DMS79 (cell line): ENCODE measurements around the gene PDE8B.

Experiments used
- DNase-seq: peaks from one replicate; lab custom pipeline; 2025; lab: John Stamatoyannopoulos, UW

The PDE8B gene

DNA sequence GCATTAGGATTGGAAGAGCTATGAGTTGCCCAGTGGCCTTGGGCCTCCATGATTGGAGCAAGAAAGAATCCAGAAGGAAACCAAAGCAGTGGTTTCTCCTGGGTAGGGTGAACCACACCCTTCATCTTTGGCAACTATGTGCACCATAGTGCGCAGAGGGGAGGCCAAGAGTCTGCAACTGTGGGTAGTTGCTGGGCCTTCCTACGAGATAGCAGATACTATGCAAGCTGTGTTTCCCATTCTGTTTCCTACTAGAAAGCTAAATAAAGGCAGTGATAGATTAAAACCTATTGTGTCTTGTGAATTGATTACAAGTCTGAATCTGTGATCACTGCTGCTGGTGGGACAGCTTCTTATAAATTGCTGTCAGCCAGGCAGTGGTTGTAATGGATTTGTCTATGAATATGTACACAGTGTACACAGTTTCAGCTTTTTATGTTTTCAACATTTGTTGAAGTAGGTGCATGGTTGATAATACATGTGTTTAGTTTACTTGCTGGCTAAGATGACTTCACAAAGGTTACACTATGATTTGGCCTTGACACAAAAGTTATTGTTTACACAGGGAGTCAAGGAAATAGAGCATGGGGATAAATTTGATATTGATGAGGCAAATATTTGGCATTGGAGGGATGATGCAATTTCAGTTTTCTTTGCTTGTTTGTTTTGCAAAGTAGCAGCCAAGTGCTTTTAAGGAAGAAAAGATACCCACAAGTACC, 23.7 kb upstream of the PDE8B start:
- DNase-seq = no peak

DNA sequence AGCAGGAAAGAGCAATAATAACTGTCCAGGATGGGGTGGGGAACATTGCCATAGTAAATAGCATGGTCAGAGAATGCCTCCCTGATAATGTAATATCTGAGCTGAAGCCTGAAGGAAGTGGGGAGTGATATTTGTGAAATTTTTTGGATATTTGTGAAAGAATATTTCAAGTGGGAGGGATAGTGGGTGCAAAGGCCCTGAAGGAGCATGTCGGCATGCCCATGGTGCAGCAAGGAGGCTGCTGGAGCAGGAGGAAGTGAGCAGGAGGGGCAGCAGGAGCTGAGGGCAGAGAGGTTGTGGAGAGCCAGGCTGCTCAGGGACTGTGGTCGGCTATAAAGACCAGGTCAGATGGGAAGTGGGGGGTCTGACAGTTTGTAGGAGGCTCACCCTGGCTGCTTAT, 21.1 kb upstream of the PDE8B start:
- DNase-seq = no peak

DNA sequence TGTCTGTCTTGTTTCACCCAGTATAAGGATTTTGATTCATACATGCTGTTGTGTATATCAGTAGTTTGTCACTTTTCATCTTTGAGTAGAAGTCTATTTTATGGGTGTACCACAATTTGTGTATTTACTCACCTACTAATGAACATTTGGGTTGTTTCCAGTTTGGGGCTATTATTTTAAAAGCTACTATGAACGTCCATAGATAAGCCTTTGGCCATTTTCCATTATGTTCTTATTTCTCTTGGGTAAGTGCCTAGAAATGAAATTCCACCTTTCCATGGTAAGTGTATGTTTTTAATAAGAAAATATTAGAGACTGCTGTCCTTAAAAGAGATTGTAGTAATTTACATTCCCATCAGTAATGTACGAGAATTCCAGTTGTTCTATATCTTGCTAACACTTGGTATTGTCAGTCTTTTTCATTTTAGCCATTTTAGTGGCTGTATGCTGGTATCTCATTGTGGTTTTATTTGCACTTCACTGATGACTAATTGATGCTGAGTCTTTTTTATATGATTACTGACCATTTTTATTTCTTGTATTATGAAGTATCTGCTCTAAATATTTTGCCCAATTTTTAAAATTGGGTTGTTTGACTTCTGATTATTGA, 17.9 kb upstream of the PDE8B start:
- no peak for DNase-seq

DNA sequence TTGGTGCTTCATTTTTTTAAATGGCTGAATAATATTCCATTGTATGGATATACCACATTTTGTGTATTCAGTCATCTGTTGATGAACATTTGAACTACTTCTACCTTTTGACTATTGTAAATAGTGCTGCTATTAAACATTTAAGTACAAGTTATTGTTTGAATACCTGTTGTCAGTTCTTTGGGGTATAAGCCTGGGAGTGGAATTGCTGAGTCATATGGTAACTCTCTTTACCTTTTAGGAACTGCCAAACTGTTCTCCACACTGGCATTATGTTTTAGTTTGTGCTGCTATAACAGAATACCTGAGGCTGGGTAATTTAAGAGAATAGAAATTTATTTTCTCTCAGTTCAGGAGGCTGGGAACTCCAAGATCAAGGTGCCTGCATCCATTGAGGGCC, 15.7 kb upstream of the PDE8B start:
- DNase-seq = no peak

DNA sequence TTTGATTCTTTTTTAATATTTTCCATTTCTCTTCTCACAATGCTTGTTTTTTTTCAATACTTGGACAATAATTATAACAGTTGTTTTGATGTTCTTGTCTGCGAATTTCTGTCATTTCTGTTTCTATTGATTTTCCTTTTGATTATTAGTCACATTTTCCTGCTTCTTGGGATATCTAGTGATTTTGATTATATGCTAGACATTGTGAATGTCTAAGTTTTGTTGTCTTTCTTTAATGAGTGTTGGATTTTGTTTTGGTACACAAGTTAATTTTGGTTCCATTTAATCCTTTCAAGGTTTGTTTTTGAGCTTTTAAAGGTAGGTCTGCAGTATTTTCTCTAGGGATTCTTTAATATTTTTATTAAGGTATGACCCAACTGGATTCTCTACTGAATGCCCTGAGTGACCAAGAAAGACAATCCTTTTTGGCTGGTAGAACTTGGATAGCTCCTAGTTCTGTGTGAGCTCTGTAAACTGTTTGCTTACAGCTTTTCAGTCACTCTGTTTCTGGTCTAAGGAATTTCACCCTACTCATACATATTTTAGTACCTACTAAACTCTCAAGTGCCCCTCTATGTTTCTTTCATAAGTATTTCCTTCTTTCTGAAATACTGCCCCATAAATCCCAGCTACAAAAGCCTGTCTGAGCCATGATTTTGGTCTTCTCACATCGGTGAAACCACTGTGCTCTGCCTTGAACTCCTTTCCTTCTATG, 12.5 kb upstream of the PDE8B start:
- no peak for DNase-seq

DNA sequence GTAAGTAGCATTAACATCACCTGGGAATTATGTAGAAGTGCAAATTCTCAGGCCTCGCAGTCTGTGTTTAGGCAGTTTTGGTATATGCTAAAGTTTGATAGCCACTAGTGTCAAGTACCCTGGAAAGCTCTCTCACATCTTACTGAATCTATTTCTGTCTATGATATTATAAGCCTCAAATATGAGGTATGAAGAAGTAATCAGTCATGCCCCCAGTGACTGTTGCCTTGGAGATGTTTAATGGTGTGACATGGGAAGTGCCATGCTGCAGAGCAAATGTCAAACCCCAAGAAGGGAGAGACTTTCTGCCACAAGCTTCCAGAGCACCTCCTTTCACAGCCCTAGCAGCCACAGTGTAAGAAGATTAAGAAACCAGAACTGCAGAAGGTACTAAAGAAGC, 9.8 kb upstream of the PDE8B start:
- DNase-seq = no peak

DNA sequence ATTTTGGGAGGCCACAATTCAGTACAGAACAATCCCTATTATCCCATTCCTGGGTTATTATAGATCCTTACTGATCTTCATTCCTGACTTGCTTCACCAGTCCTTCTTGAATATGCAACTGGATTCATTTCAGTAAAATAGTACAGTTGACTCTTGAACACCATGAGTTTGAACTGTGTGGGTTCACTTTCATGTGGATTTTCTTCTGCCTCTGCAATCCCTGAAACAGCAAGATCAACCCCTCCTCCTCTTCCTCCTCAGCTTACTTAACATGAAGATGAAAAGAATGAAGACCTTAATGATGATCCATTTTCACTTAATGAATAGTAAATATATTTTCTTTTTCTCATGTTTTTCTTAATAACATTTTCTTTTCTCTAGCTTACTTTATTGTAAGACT, 8.3 kb upstream of the PDE8B start:
- no peak for DNase-seq

DNA sequence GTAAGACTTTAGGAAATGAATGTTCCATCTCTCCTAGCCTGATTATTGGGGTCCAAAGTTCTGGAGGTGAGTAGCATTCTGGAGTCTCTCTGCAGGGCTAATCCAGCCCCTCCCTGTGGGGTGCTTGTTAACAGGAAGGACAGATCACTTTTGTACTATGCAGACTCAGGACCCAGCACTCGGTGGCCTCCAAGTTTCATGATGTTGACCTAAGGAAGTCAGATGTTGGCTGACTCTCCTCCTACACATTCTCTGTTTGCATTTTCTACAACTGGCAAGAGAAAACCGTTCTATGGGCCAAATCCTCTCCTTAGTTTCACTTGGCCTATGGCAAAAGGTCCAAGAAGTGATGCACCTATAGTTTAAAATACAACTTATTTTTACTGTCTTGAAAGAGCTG, 5.5 kb upstream of the PDE8B start:
- DNase-seq = no peak

DNA sequence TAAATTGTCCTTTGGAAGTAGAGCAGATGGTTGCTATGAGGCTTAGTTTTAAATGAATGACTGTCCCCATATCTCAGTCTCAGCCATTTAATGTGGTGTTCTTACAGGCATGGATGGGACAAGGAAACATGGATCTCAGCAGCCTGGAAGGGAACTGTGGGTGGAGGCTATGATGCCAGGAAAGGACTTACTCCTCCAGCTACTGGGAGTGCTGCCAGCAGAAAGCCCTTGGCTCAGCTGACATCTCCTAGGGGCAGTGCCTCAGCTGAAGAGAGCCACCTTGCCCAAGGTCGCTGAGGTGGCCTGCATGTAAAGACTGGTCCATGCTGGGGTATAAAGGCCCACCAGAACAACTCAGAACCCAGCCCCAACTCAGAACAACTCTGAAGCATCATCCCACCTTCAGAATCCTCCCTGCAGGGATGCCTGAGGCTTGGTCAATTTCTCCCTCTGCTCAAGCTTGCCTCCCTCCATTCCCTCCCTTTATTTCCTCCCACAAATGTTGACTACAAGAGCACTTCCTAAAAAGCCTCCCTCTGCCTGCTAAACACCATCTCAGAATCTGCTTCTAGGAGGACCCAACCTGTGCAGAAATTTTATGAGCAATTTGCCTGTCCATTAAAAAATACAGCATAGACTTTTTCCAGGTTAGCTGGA, 1.8 kb upstream of the PDE8B start:
- DNase-seq = no peak

DNA sequence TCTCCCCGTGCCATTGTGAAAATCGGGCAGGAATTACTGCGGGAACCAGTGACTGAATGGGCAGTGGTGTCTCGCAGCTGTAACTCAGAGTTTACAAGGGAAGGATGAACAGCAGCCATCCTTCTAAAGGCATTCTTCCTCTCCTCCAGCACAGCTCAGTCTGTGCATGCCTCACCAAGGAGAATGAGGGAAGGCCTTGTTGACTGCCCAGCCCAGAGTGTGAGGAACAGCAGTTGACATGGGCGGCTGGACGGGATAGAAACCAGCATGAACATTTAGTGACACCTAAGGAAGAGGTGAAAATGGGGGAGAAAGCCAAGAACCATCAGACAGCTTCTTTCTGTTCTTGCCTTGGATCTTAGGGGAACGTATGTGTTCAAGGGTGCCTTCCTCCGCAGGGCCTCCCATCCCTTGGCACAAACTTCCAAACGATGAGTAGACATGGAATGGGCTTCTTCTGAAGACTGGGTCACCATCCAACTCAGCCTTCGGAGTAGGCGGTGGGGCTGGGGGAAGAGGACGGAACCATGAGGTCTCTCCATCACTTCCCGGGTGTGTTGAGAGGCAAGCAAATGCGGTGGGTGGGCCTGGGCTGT, 887 bp upstream of the PDE8B start:
- no peak for DNase-seq

DNA sequence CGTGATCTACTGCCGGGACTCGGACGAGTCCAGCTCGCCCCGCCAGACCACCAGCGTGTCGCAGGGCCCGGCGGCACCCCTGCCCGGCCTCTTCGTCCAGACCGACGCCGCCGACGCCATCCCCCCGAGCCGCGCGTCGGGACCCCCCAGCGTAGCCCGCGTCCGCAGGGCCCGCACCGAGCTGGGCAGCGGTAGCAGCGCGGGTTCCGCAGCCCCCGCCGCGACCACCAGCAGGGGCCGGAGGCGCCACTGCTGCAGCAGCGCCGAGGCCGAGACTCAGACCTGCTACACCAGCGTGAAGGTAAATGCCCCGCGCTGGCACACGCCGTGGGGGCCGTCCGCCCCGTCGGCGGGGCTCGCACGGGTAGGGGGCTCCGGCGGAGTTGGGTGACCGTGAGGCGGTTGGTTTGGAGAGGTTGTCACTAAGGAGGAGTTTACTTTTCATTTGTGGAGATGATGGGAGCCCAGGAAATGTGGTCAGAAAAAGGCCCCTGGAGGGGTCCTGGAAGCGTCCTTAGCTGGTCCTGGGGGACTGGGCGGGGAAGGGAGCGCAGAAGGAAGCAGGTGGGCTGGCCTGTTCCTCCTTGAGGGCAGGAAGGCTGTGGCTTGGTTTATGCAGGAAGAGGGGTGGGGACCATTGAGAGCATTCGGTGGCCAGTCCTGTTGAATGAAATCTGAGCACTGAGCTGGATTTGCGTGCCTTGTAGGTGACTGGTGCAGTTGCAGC, 647 bp downstream of the PDE8B start:
- DNase-seq = no peak

DNA sequence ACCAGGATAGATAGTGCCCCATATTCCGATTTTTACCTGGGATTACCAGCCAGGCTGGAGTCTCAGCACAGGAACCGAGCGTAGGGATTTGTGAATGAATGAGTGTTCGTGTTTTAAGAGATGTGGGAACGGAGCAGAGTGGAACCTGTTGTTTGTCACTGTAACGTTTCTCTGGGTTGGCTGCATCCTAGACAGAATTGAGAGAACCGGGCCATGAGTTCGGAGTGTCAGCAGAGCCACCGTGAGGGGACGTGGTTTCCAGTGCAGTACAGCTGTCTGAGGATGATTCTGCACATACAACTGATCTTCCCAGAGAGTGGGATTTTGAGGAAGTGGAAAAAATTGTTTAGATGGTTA, 1.2 kb downstream of the PDE8B start:
- no peak for DNase-seq

DNA sequence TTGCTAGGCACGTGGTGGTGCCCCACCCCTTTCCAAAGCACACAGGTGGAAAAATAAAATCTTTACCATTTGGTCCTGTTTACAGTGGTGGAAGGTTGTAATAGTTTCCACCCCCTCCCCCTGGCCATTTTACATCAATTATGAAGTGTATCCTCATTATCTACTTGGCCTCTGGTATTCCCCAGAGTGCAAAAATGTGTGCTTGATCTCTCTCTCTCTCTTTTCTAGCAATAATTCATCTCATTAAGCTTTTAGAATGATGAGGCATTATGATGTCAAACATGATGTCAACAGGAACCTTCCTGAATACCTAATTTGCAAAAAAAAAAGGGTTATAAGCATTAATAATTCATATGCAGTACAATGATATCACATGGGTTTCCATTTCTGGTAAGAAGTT, 3.1 kb downstream of the PDE8B start:
- DNase-seq = no peak

DNA sequence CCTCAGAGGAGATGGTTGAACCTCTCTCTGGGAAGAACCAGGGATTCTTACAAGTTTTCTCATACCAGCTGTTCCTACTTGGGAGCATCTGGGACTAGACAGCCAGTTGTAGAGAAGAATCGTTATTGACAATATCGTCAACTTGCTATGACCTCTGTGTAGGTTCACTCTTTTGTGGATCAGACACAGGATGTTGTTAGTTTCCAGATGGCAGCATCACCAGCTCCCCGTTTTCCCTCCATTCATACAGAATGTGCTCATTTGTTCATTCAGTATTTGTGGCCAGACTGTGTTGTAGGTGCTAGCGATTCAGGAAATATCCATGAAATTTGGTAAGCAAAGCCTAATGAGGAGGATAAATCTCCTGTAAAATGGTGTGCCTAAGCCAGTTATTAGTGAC, 3.7 kb downstream of the PDE8B start:
- no peak for DNase-seq

DNA sequence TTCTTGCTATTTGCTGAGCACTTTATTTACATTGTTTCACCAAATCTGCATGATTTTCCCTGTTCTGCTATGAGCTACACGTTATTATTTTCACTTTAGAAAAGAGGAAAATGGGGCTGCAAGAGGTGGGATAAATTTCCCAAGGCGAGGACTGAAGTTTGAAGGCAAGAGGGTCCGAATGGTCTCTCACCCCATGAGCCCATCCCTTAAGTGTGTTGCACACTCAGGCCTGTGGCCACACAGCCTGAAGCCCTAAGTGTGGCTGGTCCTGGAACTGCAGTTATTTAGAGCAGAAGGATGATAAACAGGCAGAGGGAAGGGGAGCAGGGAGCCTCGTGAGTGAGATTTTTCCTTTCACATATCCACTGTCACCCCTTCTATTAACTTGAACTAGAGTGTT, 7.8 kb downstream of the PDE8B start:
- no peak for DNase-seq

DNA sequence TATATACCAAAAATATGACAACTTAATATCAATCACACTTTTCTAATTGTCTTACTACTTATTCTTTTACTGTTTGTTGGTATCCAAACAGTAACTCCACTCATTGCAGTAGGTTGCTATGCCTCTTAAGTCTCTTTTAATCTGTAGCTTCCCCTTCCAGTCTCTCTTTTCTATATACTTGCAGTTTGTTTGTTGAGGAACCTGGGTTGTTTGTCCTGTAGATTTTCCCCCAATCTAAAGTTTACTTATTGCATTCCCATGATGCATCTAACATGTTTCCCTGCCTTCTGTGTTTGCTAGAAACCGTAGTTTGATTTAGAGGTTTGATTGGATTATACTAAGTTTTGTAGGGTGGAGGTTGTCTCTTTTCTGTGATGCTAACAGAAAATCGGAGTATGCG, 10.6 kb downstream of the PDE8B start:
- no peak for DNase-seq

DNA sequence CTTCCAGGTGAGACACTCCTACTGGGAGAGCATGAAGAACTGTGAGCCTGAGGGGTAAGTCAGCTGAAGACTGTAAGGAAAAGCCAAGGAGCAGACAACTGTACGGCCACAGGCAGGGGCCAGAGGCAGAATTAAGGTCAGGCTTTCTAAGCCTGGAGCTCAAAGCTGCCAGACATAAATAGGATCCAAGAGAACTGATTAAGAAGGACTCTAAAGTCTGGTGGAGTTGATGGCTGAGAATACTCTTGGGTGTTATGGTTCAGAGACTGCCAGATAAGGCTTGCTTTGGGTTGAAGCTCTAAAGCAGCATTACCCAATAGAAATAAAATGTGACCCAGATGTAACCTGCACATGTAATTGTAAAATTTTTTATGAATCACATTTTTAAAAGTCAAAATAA, 12.2 kb downstream of the PDE8B start:
- DNase-seq = no peak

DNA sequence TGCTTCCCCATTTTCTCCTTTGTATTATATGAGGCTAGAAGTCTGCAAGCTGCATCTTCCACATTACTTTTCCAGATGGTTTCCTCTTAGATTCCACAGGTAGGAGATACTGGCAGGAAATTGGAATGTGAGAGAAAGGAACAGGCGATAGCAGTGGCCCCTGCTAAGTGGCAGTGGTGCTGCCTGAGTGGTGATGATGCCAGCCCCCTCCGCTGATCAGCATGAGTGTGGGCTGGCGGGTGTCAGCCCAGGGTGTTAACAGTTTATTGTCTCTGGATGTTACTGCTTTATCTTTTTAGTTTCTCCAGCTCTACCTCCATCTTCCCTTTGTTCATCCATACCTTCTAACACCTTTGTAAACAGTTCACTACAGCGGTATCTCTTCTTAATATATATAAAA, 13.2 kb downstream of the PDE8B start:
- DNase-seq = no peak

DNA sequence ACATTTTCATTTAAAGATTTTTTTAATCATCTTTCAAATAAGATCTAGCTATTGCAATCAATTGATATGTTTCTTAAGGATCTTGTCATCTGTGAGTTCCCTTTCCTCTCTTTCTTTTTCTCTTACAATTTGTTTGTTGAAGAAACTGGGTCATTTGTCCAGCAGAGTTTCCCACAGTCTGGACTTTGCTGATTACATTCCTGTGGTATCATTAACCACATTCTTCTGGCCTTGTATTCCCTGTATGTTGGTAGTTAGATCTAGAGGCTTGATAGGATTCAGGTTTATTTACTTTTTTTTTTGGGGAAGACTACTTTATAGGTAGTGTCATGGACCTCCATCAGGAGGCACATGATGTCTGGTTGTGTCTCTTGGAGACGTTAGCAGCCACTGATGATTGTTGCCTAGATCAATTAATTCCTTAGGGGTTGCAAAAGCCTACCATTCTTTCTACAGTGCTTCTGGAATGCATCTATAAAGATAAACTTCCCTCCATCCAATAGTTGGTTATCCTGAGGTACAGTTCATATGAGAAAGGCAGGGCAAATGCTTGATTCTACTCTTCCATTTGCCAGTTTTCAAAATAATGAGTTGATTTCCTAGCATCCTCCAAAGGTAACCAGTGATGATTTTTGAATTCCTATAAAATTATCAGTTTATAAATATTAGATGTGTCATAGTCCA, 14.3 kb downstream of the PDE8B start:
- DNase-seq = no peak

DNA sequence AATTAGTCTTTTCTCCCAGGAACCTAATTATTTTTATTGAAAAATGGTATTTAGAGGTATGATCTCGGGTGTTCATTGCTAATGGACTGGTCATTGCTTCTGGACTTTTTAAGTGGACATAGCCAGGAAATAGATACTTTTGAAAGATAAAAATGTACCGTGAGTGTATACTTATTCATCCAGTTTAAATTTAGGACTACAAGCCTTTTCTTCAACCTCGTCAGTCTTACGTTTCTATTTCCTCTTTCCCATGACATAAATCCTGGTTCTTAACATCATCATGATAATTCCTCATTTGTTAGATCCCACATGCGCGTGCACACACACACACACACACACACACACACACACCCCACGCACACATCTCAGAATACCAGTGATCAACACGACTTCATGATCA, 15.1 kb downstream of the PDE8B start:
- DNase-seq = no peak

DNA sequence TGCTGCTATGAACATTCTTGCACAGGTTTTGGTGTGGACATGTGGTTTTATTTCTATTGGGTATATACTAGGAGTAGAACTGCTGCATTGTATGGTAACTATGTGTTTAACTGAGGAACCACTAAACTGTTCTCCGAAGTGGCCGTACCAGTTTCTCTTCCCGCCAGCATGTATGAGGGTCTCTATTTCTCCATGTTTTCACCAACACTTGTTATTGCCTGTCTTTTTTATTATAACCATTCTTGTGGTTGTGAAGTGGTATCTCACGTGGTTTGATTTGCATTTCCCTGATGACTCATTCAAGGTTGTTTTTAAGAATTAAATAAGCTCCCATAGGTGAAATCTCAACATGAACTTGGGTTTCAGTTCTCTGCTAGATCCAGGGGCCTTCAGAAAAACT, 19.4 kb downstream of the PDE8B start:
- no peak for DNase-seq
